Endodermal cell (in vitro differentiated cells): Measurements from ENCODE around the gene PTF1A. TPM values are rescaled to one million over a fixed set of nuclear protein-coding genes. Genes with fewer than 3 reads are reported as not detected.

Experiments
- DNase-seq: peaks from one replicate; pipeline ENCODE4 v3.0.0-alpha.2; 2017
- H3K27ac ChIP-seq: 2 replicates; pipeline ENCODE4 v1.5.1; 2013; ENCODE audit warnings: mild to moderate bottlenecking, low read depth, low read length, moderate library complexity
- H3K27me3 ChIP-seq: 2 replicates; pipeline ENCODE4 v1.6.1; 2013; ENCODE audit warnings: mild to moderate bottlenecking, low read length, moderate library complexity; ENCODE audit not compliant: insufficient read depth, control insufficient read depth, poor library complexity, severe bottlenecking
- H3K36me3 ChIP-seq: 2 replicates; pipeline ENCODE4 v1.7.0; 2013; ENCODE audit warnings: mild to moderate bottlenecking, low read length, moderate library complexity; ENCODE audit not compliant: control insufficient read depth, insufficient read depth
- H3K4me1 ChIP-seq: one replicate; pipeline ENCODE4 v1.7.0; 2013; ENCODE audit warnings: low read length; ENCODE audit not compliant: control insufficient read depth, insufficient read depth
- H3K4me3 ChIP-seq: 2 replicates; pipeline ENCODE4 v1.5.1; 2013; ENCODE audit warnings: mild to moderate bottlenecking, low read length, moderate library complexity
- H3K9ac ChIP-seq: 2 replicates; pipeline ENCODE4 v1.6.1; 2013; ENCODE audit warnings: mild to moderate bottlenecking, low read length, moderate library complexity; ENCODE audit not compliant: poor library complexity, severe bottlenecking; ENCODE audit errors: extremely low read depth
- H3K9me3 ChIP-seq: 2 replicates; pipeline ENCODE4 v1.6.1; 2013; ENCODE audit warnings: mild to moderate bottlenecking, low read length, moderate library complexity; ENCODE audit not compliant: control insufficient read depth
- H3K27ac Mint-ChIP-seq: 2 replicates; pipeline ENCODE4 v1.8.0; 2020; ENCODE audit warnings: mixed read lengths
- H3K27me3 Mint-ChIP-seq: 2 replicates; pipeline ENCODE4 v1.8.0; 2021; ENCODE audit warnings: mild to moderate bottlenecking, mixed read lengths; ENCODE audit not compliant: insufficient read depth
- H3K36me3 Mint-ChIP-seq: 2 replicates; pipeline ENCODE4 v1.8.0; 2020; ENCODE audit warnings: low read depth, mixed read lengths
- H3K4me1 Mint-ChIP-seq: 2 replicates; pipeline ENCODE4 v1.8.0; 2020; ENCODE audit warnings: mixed read lengths
- H3K4me3 Mint-ChIP-seq: 2 replicates; pipeline ENCODE4 v1.8.0; 2020; ENCODE audit warnings: mild to moderate bottlenecking, moderate library complexity, mixed read lengths
- H3K9me3 Mint-ChIP-seq: 2 replicates; pipeline ENCODE4 v1.8.0; 2020; ENCODE audit warnings: mild to moderate bottlenecking, mixed read lengths
- WGBS, 2 experiments: methylation state at CpG; one replicate each; pipeline versions ENCODE4 v1.1.5 to v1.1.7; 2013; ENCODE audit warnings: missing lambda C conversion rate in 2 of 2, mixed read lengths in 1 of 2; ENCODE audit not compliant: insufficient coverage in 1 of 2, insufficient read length in 1 of 2; 5-methylcytosine and 5-hydroxymethylcytosine counted together
- total RNA-seq, 2 donors: library from RNA; stranded (reverse); fragmentation: NEBNext Ultra II Directional in 1 of 2; extraction: Animal tissue kit (Norgen Biotek cat#: 25700) in 1 of 2; gene quantifications; 2 replicates in 1 of 2; 3 replicates in 1 of 2; pipeline ENCODE4 v1.2.1, GENCODE V29; 2021
- TF ChIP-seq, protein P1 (sequence below): fragments of 200-600 bp; sonication (generic); conservative IDR thresholded peaks from 2 replicates; pipeline ENCODE4 v1.5.0; 2021; ENCODE audit warnings: antibody characterized with exemption, mild to moderate bottlenecking

PTF1A gene
- total RNA-seq, 2 donors from 2014 or later: not detected

GRCh38 chr10:23151071-23151470 is 41.0 kb upstream of the PTF1A start:
- DNase-seq: no peak
- H3K4me3 Mint-ChIP-seq: no peak overlapping the region
- no peaks in the 10 kb centered on the region for H3K36me3 ChIP-seq
- no peaks in the 10 kb centered on the region for H3K4me1 ChIP-seq
- WGBS, 2 experiments: 90 to 100% methylated on average over 6 to 7 of the region's 7 CpGs
- peaks cover 10% of the 10 kb centered on the region for H3K27me3 ChIP-seq
- H3K27ac ChIP-seq: no peak overlapping the region
- no peaks in the 10 kb centered on the region for H3K36me3 Mint-ChIP-seq
- TF ChIP-seq, protein P1, sequence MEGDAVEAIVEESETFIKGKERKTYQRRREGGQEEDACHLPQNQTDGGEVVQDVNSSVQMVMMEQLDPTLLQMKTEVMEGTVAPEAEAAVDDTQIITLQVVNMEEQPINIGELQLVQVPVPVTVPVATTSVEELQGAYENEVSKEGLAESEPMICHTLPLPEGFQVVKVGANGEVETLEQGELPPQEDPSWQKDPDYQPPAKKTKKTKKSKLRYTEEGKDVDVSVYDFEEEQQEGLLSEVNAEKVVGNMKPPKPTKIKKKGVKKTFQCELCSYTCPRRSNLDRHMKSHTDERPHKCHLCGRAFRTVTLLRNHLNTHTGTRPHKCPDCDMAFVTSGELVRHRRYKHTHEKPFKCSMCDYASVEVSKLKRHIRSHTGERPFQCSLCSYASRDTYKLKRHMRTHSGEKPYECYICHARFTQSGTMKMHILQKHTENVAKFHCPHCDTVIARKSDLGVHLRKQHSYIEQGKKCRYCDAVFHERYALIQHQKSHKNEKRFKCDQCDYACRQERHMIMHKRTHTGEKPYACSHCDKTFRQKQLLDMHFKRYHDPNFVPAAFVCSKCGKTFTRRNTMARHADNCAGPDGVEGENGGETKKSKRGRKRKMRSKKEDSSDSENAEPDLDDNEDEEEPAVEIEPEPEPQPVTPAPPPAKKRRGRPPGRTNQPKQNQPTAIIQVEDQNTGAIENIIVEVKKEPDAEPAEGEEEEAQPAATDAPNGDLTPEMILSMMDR: no peak
- H3K9ac ChIP-seq: no peak overlapping the region
- no peaks in the 10 kb centered on the region for H3K9me3 Mint-ChIP-seq
- H3K27ac Mint-ChIP-seq: no peak overlapping the region
- H3K27me3 Mint-ChIP-seq: peaks cover 10% of the 10 kb centered on the region
- no peak overlapping the region for H3K4me3 ChIP-seq
- no peaks in the 10 kb centered on the region for H3K9me3 ChIP-seq
- no peaks in the 10 kb centered on the region for H3K4me1 Mint-ChIP-seq

DNA sequence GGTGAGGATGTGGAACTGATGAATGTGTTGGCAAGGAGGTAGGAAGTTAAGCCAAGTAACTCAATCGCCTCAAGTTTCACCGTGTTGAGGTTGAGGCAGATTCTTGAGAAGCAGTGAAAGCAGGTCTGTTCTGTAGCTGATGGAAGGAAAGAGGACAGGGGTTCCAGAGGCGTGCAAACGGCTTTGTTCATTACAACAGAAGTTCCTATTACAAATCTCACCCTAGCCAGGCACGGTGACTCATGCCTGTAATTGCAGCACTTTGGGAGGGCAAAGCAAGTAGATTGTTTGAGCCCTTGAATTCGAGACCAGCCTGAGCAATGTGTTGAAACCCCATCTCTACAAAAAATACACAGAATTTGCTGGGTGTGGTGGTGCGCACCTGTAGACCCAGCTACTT is 36.9 kb upstream of the PTF1A start:
- TF ChIP-seq, protein P1: no peak
- Mint-ChIP-seq H3K27me3 (peaks cover 34% of the 10 kb centered on the region), H3K4me1 (peaks cover 3% of the 10 kb centered on the region), H3K27ac (no peak overlapping the region), H3K36me3 (no peaks in the 10 kb centered on the region), H3K9me3 (no peaks in the 10 kb centered on the region), H3K4me3 (no peak overlapping the region)
- H3K9me3 ChIP-seq: no peaks in the 10 kb centered on the region
- H3K4me1 ChIP-seq: no peaks in the 10 kb centered on the region
- H3K9ac ChIP-seq: no peak overlapping the region
- H3K27me3 ChIP-seq: peaks cover 36% of the 10 kb centered on the region
- DNase-seq: no peak
- 85 to 86% methylated on average over 4 to 7 of the region's 7 CpGs for WGBS, 2 experiments
- no peak overlapping the region for H3K4me3 ChIP-seq
- no peaks in the 10 kb centered on the region for H3K36me3 ChIP-seq
- no peak overlapping the region for H3K27ac ChIP-seq

GRCh38 chr10:23156447-23157150 is 35.5 kb upstream of the PTF1A start:
- Histone ChIP-seq H3K4me3 (no peak overlapping the region), H3K4me1 (no peaks in the 10 kb centered on the region), H3K36me3 (no peaks in the 10 kb centered on the region), H3K9me3 (no peaks in the 10 kb centered on the region), H3K9ac (no peak overlapping the region), H3K27ac (no peak overlapping the region), H3K27me3 (peaks cover 51% of the 10 kb centered on the region)
- 75 to 92% methylated on average over 2 to 10 of the region's 10 CpGs for WGBS, 2 experiments
- Mint-ChIP-seq H3K9me3 (no peaks in the 10 kb centered on the region), H3K27ac (no peak overlapping the region), H3K36me3 (no peaks in the 10 kb centered on the region), H3K4me3 (no peak overlapping the region), H3K27me3 (peaks cover 46% of the 10 kb centered on the region), H3K4me1 (peaks cover 3% of the 10 kb centered on the region)
- TF ChIP-seq, protein P1: no peak
- DNase-seq: no peak
